ENCODE data around the gene DDX39B. TPM values are rescaled to one million over a fixed set of nuclear protein-coding genes. Genes with fewer than 3 reads are reported as not detected.

Gene DDX39B
- total and polyA plus RNA-seq, 12 donors, result 155 to 969 (median 298) TPM

- Histone ChIP-seq H3K9me3 (replicated peaks in 1 of 3) (no peaks in the 10 kb centered on the region), H3K4me1 (replicated peaks in 1 of 2) (no peaks in the 10 kb centered on the region), H3K36me3 (replicated peaks in 1 of 2) (no peaks in the 10 kb centered on the region), H3K4me3 (no peak overlapping the region), H3K27me3 (no peaks in the 10 kb centered on the region), H3K27ac (peak overlapping the region in 1 of 5 donors; percentile 63)
- WGBS, 4 donors, result 55 to 64% (median 58%) methylated on average over 12 of the region's 12 CpGs
- intact Hi-C loops (cut with DNase I), result no loop called here
- TF ChIP-seq CTCF (IDR thresholded peaks at IDR 0.05) (no peak), POLR2A (IDR thresholded peaks at IDR 0.05) (no peak)
- DNase-seq, result no peak
Observed at GRCh38 chr6:31587791-31588777, 46.3 kb upstream of the DDX39B start.

GRCh38 chr6:31586599-31587281, 44.9 kb upstream of the DDX39B start:
- DNase-seq, result no peak
- WGBS, 4 donors, result 46 to 56% (median 54%) methylated on average over 4 to 9 of the region's 9 CpGs
- Histone ChIP-seq H3K9me3 (replicated peaks in 1 of 3) (no peaks in the 10 kb centered on the region), H3K4me1 (replicated peaks in 1 of 2) (peaks cover 0 to under 1% of the 10 kb centered on the region in 2 donors), H3K27ac (peak overlapping the region in 2 of 5 donors; percentile 12 to 63), H3K4me3 (no peak overlapping the region), H3K27me3 (no peaks in the 10 kb centered on the region), H3K36me3 (replicated peaks in 1 of 2) (no peaks in the 10 kb centered on the region)
- TF ChIP-seq POLR2A (IDR thresholded peaks at IDR 0.05), result no peak
- TF ChIP-seq CTCF (IDR thresholded peaks at IDR 0.05), result no peak
- intact Hi-C loops (cut with DNase I), result no loop called here

GRCh38 chr6:31586008-31586407, 44.2 kb upstream of the DDX39B start, which contains the start of gene LST1:
TSS of gene LST1 (plus strand) at chr6:31586277. CDS start at chr6:31587300, 1,023 bp downstream.
- H3K36me3 ChIP-seq (replicated peaks in 1 of 2), result no peaks in the 10 kb centered on the region
- intact Hi-C loops (cut with DNase I), result no loop called here
- DNase-seq, result peak in 2 of 7 donors; percentile 25 to 31
- no peak within 1 kb of the TSS for H3K4me3 ChIP-seq
- no peak for TF ChIP-seq CTCF (IDR thresholded peaks at IDR 0.05)
- whole genome bisulfite sequencing, 4 donors, result 23 to 53% (median 50%) methylated on average over 1 of the region's 1 CpG
- peaks cover 0 to 5% of the 10 kb centered on the region in 2 donors for H3K4me1 ChIP-seq (replicated peaks in 1 of 2)
- H3K9me3 ChIP-seq (replicated peaks in 1 of 3), result no peaks in the 10 kb centered on the region
- peak within 1 kb of the TSS in 3 of 5 donors; percentile 6 to 63 (median 12) for H3K27ac ChIP-seq
- no peaks in the 10 kb centered on the region for H3K27me3 ChIP-seq

GRCh38 chr6:31585491-31585890, 43.7 kb upstream of the DDX39B start:
- intact Hi-C loops (cut with DNase I), result no loop called here
- H3K4me3 ChIP-seq, result no peak overlapping the region
- TF ChIP-seq CTCF (IDR thresholded peaks at IDR 0.05) (peak in 3 of 6 experiments; percentile 3 to 23 (median 15)), POLR2A (IDR thresholded peaks at IDR 0.05) (no peak)
- H3K4me1 ChIP-seq (replicated peaks in 1 of 2), result peaks cover 3 to 5% of the 10 kb centered on the region in 2 donors
- H3K27ac ChIP-seq, result peak overlapping the region in 2 of 5 donors; percentile 6 to 63
- H3K36me3 ChIP-seq (replicated peaks in 1 of 2), result no peaks in the 10 kb centered on the region
- 49 to 69% (median 61%) methylated on average over 2 of the region's 2 CpGs for WGBS, 4 donors
- H3K9me3 ChIP-seq (replicated peaks in 1 of 3), result no peaks in the 10 kb centered on the region
- H3K27me3 ChIP-seq, result no peaks in the 10 kb centered on the region
- DNase-seq, result no peak
